Measurements from ENCODE around the gene DGKH.

The DGKH gene

GRCh38 chr13:42181381-42181953, 133.0 kb downstream of the DGKH start:
- no peak for TF ChIP-seq CTCF (conservative IDR thresholded peaks at IDR 0.05; ENCODE audit: low read length)
- H3K4me3 ChIP-seq (ENCODE audit: low read length) = no peak overlapping the region
- DNase-seq (ENCODE audit: low read depth) = peak; percentile 4

DNA sequence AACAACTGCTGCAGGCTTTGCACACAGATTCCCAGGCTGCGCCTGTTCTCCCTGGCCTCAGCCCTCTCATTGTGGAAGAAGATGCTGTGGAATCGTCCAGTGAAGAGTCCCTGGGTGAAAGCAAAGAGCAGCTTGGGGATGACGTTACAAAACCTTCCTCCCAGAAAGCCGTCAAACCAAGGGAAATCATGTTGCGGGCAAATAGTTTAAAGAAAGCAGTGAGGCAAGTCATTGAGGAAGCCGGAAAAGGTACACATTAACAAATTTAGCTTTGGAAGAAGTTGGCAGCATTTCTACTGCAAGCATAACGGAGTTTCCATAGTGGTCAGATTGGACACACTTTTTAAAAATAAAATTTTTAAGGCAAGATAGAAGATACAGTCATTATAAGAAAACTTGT, 140.6 kb downstream of the DGKH start:
- no peak for DNase-seq (ENCODE audit: low read depth)
- no peak overlapping the region for H3K4me3 ChIP-seq (ENCODE audit: low read length)
- no peak for TF ChIP-seq CTCF (conservative IDR thresholded peaks at IDR 0.05; ENCODE audit: low read length)

GRCh38 chr13:42190529-42190928, 142.1 kb downstream of the DGKH start:
- TF ChIP-seq CTCF (conservative IDR thresholded peaks at IDR 0.05; ENCODE audit: low read length) = no peak
- H3K4me3 ChIP-seq (ENCODE audit: low read length) = no peak overlapping the region

DNA sequence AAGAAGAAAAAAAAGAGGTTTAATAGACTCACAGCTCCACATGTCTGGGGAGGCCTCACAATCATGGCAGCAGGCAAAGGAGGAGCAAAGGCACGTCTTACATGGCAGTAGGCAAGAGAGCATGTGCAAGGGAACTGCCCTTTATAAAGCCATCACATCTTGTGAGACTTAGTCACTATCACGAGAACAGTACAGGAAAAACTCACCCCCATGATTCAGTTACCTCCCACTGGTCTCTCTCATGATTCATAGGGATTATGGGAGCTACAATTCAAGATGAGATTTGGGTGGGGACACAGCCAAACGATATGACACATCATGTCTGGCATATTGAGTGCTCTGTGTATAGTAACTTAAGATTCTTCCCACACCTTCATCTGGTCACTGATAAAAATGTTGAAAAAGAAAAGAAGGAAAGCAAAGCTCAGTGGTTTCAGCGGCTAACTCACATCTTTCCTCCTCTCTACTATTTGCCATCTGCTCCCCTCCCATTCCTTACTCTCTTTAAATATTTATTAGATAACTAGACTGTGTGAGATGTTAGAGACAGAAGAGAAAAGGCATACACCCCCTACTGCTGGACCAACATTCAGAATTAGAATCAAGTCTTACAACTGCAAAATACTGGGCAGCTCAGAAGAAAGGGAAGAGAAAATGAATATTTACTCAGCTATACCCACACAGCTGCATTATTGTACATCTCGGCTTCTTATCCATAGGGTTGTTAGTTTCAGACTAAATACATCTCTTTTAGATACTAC, 163.4 kb downstream of the DGKH start:
- peak; percentile 4 for DNase-seq (ENCODE audit: low read depth)
- H3K4me3 ChIP-seq (ENCODE audit: low read length) = no peak overlapping the region
- no peak for TF ChIP-seq CTCF (conservative IDR thresholded peaks at IDR 0.05; ENCODE audit: low read length)

More at GRCh38 chr13:42190529-42190928, 142.1 kb downstream of the DGKH start:
- no peak for DNase-seq (ENCODE audit: low read depth)

GRCh38 chr13:42214446-42214845, 166.0 kb downstream of the DGKH start:
- TF ChIP-seq CTCF (conservative IDR thresholded peaks at IDR 0.05; ENCODE audit: low read length) = no peak
- no peak overlapping the region for H3K4me3 ChIP-seq (ENCODE audit: low read length)
- DNase-seq (ENCODE audit: low read depth) = no peak

GRCh38 chr13:42215578-42216421, 167.4 kb downstream of the DGKH start:
- peak; percentile 33 for DNase-seq (ENCODE audit: low read depth)
- no peak overlapping the region for H3K4me3 ChIP-seq (ENCODE audit: low read length)
- TF ChIP-seq CTCF (conservative IDR thresholded peaks at IDR 0.05; ENCODE audit: low read length) = peak; percentile 56
